ENCODE results near the gene GPRASP2.

DNA sequence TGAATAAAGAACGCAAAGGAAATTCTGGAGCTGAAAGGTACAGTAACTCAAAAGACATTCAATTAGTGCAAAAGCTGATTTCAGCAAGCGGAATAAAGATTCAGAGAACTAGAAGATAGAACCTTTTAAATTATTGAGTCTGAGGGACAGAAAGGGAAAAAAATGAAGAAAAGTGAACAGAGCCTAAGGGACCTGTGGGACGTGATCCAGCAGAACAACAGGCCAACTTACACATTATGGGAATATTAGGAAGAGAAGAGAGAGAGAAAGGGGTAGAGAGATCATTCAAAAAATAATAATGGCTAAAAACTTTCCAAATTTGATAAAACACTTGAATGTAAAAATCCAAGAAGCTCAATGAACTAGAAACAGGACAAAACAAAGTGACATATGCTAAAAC is 17.5 kb upstream of the GPRASP2 start:
- TF ChIP-seq, protein P1, sequence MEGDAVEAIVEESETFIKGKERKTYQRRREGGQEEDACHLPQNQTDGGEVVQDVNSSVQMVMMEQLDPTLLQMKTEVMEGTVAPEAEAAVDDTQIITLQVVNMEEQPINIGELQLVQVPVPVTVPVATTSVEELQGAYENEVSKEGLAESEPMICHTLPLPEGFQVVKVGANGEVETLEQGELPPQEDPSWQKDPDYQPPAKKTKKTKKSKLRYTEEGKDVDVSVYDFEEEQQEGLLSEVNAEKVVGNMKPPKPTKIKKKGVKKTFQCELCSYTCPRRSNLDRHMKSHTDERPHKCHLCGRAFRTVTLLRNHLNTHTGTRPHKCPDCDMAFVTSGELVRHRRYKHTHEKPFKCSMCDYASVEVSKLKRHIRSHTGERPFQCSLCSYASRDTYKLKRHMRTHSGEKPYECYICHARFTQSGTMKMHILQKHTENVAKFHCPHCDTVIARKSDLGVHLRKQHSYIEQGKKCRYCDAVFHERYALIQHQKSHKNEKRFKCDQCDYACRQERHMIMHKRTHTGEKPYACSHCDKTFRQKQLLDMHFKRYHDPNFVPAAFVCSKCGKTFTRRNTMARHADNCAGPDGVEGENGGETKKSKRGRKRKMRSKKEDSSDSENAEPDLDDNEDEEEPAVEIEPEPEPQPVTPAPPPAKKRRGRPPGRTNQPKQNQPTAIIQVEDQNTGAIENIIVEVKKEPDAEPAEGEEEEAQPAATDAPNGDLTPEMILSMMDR (conservative IDR thresholded peaks at IDR 0.05), result no peak
- no peak for TF ChIP-seq EZH2 (IDR thresholded peaks at IDR 0.05; ENCODE audit: low read depth)
